NCI-H2196 treated with DMSO at 0.1 percent for 48 hours (cell line): ENCODE measurements around the gene CST3.
"Not testable (repeated sequence)": the region's sequence is repeated elsewhere in the genome, so short reads cannot be mapped to it uniquely, and the experiment has no call there.

ENCODE experiments used
- DNase-seq: peaks from one replicate; lab custom pipeline; 2025; ENCODE audit not compliant: unreplicated experiment; lab: John Stamatoyannopoulos, UW

The CST3 gene

GRCh38 chr20:23644164-23644563 lies 6.4 kb upstream of the CST3 start:
- DNase-seq, result no peak

- DNase-seq, result no peak
Observed at GRCh38 chr20:23643659-23644058, 5.9 kb upstream of the CST3 start.

DNA sequence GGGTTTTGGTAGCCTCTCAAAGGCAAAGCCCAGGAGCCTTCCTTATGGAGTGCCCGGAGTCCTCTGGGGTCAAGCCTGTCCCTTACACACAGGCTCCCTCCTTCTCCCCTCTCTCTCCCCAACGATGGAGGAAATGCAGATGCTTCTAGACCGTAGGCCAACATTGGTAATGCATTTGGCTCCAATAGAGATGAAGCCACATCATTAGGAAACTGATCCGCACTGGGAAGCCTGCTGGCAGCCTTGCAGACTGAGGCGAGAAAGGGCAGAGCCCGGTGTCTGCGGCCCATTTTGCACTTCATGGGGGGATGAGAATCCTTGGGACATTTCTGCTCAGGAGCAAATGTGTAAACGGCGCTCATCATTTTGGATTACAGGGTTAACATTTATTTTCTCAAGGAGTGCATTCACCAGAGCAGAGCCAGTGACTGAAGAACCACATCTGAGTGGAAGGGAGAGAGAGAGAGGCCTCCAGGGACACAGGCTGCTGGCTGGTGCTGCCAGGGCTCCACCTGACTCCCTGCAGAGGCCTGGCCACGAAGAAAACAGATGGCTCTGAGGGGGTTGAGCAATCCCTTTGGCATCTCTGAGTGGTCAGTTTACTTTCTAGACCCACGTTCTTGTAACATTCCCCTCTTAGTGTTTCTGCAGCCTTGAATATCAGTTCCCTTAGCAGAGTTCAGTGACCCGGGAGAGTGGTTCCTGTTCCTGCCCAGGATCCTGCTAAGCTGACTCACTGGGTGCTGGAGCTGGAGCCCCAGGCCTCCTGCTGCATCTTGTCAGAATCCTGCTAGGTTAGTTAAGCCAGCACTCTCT lies 4.4 kb upstream of the CST3 start:
- DNase-seq, result no peak

- DNase-seq, result no peak
Observed at GRCh38 chr20:23640671-23641667, 3.2 kb upstream of the CST3 start.

DNA sequence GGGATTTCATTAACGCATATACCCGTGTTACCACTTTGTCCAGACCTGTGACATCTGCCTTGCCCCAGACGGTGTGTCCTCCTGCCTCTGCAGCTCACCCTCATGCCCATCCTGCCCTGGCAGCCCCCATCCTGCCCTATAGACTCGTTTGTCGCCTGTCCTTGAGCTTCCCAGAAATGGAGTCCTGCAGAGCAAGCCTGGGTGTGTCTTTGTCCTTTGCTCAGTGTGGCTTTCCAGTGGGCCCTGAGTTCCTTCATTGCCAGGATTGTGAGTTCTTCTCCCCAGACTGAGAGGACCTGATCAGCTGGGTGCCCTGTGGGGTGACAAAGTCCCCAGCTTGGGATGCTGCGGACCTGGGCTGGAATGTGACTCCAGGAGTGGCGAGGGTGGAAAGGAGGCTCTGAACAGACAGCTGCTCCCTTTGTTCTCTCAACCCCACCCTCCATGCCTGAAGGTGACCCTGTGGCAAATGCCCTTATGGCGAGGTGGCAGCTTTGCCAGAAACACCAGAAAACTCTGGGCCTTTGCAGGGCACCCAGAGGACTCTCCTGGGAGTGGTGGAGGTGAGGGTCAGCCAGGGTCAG lies 2.4 kb upstream of the CST3 start:
- no peak for DNase-seq

DNA sequence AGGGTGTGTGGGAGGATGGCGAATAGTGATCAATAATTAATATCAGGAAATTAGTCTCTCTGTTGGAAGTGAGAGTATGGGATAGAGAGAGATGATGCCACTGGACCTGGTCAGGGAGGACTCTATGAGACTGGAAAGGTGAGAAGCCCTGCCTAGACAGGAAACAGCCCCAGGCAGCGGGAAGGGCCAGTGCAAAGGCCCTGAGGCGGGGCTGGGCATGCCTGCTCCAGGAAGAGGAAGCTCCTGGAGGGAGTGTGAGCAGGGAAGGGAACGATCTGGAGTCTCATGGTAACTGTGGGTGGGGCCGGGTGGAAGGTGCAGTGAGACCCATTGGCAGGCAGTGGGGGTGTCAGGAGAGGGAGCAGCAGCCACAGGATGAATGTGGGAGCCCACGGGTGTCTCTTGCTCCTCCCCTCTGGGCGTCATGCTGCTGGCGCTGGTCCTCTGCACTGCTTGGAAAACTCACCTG lies 1.8 kb upstream of the CST3 start:
- no peak for DNase-seq

GRCh38 chr20:23638309-23638708 lies 554 bp upstream of the CST3 start:
- no peak for DNase-seq

- no peak for DNase-seq
Observed at GRCh38 chr20:23636908-23637281, 860 bp downstream of the CST3 start.

GRCh38 chr20:23636182-23636907 lies 1.4 kb downstream of the CST3 start:
- no peak for DNase-seq

DNA sequence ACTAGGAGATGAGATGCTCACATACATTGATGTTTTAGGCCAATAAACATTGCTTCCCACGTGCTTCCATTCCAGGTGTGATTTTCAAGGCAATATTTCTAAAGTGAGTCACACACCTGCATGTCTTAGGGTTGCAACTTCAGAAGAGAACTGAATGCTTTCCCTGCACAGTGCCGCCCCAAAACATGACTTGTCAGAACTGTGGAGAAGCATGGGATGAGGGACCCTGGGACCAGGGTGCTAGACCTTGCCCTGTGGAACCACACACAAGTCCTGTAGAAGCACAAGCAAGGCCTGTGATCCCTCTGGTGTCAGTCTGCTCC lies 2.0 kb downstream of the CST3 start:
- DNase-seq, result not testable (repeated sequence)

DNA sequence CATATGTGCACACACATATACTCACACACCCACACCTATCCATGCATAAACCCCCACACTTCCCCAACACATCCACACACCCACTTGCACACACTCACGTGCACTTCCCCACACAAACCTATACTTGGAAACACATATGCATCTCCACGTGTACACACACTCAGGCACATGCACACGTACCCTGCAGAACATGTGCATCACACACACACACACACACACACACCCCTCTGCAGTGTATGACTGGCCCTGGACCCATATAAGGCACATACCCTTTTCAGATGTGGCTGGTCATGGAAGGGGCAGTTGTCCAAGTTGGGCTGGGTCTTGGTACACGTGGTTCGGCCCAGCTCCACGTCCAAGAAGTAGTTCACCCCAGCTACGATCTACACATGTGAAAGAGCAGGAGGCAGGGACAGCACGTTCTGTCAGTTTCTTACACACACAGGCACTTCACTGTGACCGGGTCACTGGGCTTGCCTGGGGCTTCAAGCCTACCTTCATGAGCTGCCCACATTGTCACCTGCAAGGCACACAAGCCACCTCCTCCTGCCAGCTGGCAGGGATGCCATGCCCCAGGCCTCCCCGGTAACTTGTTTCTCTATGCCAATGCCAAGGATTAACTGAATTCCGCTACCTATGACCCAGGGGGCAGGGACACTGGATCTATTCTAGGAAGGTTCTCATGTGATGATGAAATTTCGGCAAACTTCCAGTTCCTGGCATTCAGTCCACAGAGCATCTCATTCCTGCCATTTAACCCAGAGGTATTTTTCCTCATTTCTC lies 2.6 kb downstream of the CST3 start:
- DNase-seq, result no peak

GRCh38 chr20:23634044-23634801 lies 3.5 kb downstream of the CST3 start:
- DNase-seq, result no peak

GRCh38 chr20:23632711-23633573 lies 4.8 kb downstream of the CST3 start:
- DNase-seq, result no peak

DNA sequence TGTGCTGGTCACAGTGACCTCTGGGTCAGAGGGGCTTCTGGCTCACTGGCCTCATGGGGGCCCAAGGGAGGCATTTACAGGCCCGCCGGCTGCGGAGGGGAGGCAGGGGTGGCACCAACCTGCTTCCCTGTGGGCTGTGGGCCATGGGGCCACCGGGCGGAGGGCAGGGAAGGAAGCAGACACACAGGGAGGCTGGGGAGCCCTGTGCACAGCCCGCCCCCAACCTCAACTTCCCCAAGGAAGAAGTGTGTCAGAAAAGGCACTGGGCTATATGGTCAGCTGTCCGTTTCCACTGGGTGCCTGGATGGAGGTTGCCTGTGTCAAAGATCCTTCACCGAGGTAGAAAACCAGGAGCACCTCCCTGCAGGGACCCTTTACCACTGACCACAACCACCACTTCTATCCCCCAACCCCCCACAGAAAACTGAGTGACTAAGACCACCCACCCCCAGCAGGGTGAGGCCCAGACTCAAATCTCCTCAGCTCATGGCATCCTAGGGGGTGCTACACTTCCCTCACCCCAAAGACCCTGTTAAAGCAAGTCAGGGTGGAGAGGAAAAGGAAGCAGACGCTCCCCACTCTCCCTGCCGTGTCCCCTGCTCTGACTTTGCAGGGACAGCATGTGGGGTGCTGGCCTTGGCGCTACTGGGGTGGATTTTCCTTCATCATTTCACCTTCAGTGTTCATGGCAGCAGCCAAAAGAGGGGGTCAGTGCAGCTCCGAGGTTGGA lies 5.6 kb downstream of the CST3 start:
- no peak for DNase-seq

GRCh38 chr20:23631226-23631822 lies 6.4 kb downstream of the CST3 start:
- no peak for DNase-seq

DNA sequence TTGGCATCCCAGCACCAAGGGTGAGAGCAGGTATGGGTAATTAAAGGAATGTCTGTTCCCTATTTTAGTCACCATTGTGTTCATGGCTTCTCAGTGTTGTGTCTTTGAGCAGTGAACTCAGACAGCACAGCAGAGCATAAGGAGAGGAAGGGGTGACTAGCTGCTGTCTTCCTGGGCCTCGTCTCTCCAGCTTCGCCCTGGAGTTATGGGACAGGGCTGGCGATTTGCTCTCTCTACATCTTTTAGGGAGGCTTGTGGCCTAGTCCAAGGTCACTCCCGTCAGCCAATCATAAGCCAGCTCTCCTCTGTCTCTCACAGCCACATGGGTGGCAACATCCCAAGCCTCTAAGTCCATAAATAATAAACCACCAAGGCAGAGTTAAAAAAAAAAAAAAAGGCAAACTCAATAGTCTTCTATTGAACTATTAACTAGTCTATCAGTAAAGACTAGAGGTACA lies 7.3 kb downstream of the CST3 start:
- no peak for DNase-seq
